H9 (cell line): ENCODE measurements around the gene PDE5A. TPM values are rescaled to one million over a fixed set of nuclear protein-coding genes. Genes with fewer than 3 reads are reported as not detected.

Source experiments
- DNase-seq: peaks from one replicate; pipeline ENCODE4 v3.0.0-alpha.2; 2017
- H2AFZ ChIP-seq: one replicate; pipeline ENCODE4 v1.6.1; 2013; ENCODE audit warnings: mild to moderate bottlenecking, low read length, control low read depth, moderate library complexity
- H2AK5ac ChIP-seq: 2 replicates; pipeline ENCODE4 v1.6.1; 2013; ENCODE audit warnings: low read length, control low read depth, mixed read lengths; ENCODE audit not compliant: insufficient read length
- H2BK120ac ChIP-seq: one replicate; pipeline ENCODE4 v1.6.1; 2013; ENCODE audit warnings: low read depth, mild to moderate bottlenecking, low read length, control low read depth, inconsistent platforms; ENCODE audit not compliant: poor library complexity, severe bottlenecking
- H2BK12ac ChIP-seq: 2 replicates; pipeline ENCODE4 v1.6.1; 2013; ENCODE audit warnings: low read length, control low read depth, mixed read lengths, low read depth; ENCODE audit not compliant: insufficient read length
- H2BK15ac ChIP-seq: 2 replicates; pipeline ENCODE4 v1.6.1; 2013; ENCODE audit warnings: low read depth, low read length, control low read depth
- H2BK20ac ChIP-seq: one replicate; pipeline ENCODE4 v1.6.1; 2013; ENCODE audit warnings: low read depth, mild to moderate bottlenecking, low read length, control low read depth, inconsistent platforms; ENCODE audit not compliant: poor library complexity, severe bottlenecking
- H2BK5ac ChIP-seq: 2 replicates; pipeline ENCODE4 v1.6.1; 2013; ENCODE audit warnings: low read length, control low read depth, mixed read lengths; ENCODE audit not compliant: insufficient read length
- H3K14ac ChIP-seq: 2 replicates; pipeline ENCODE4 v1.6.1; 2013; ENCODE audit warnings: low read length, control low read depth; ENCODE audit not compliant: insufficient read depth
- H3K18ac ChIP-seq: 2 replicates; pipeline ENCODE4 v1.6.1; 2013; ENCODE audit warnings: low read depth, mild to moderate bottlenecking, mixed read lengths, low read length, control low read depth; ENCODE audit not compliant: insufficient read length
- H3K23ac ChIP-seq: 2 replicates; pipeline ENCODE4 v1.6.1; 2013; ENCODE audit warnings: low read length, control low read depth, mixed read lengths, low read depth; ENCODE audit not compliant: insufficient read length
- H3K23me2 ChIP-seq: 2 replicates; pipeline ENCODE4 v1.6.1; 2013; ENCODE audit warnings: low read depth, mild to moderate bottlenecking, mixed read lengths, low read length, control low read depth; ENCODE audit not compliant: insufficient read length, poor library complexity, severe bottlenecking
- H3K27ac ChIP-seq: 2 replicates; pipeline ENCODE4 v1.5.1; 2013; ENCODE audit warnings: low read length, control low read depth, mixed read lengths, low read depth; ENCODE audit not compliant: insufficient read length
- H3K27me3 ChIP-seq: 2 replicates; pipeline ENCODE4 v1.6.1; 2013; ENCODE audit warnings: low read length, control low read depth, inconsistent platforms; ENCODE audit not compliant: insufficient read depth
- H3K4ac ChIP-seq: 2 replicates; pipeline ENCODE4 v1.6.1; 2013; ENCODE audit warnings: low read depth, mild to moderate bottlenecking, control low read depth, inconsistent platforms, low read length, moderate library complexity
- H3K4me1 ChIP-seq: 2 replicates; pipeline ENCODE4 v1.6.1; 2013; ENCODE audit warnings: low read length, control low read depth, inconsistent platforms; ENCODE audit not compliant: insufficient read depth
- H3K4me2 ChIP-seq: 2 replicates; pipeline ENCODE4 v1.6.1; 2013; ENCODE audit warnings: low read length, control low read depth, mixed read lengths; ENCODE audit not compliant: insufficient read length, insufficient read depth
- H3K56ac ChIP-seq: 2 replicates; pipeline ENCODE4 v1.6.1; 2013; ENCODE audit warnings: low read depth, mild to moderate bottlenecking, mixed read lengths, low read length, control low read depth; ENCODE audit not compliant: insufficient read length
- H3K79me1 ChIP-seq: 2 replicates; pipeline ENCODE4 v1.6.1; 2013; ENCODE audit warnings: low read depth, mild to moderate bottlenecking, moderate library complexity, low read length, control low read depth, inconsistent platforms; ENCODE audit not compliant: insufficient read depth, poor library complexity, severe bottlenecking
- H3K79me2 ChIP-seq: 2 replicates; pipeline ENCODE4 v1.6.1; 2013; ENCODE audit warnings: low read length, control low read depth, inconsistent platforms; ENCODE audit not compliant: insufficient read depth
- H3K9ac ChIP-seq: 2 replicates; pipeline ENCODE4 v1.6.1; 2013; ENCODE audit warnings: low read length, control low read depth, mixed read lengths; ENCODE audit not compliant: insufficient read length; ENCODE audit errors: extremely low read depth
- H3K9me3 ChIP-seq: one replicate; pipeline ENCODE4 v1.6.1; 2013; ENCODE audit warnings: low read depth, low read length, inconsistent platforms; ENCODE audit not compliant: control insufficient read depth
- H3T11ph ChIP-seq: one replicate; pipeline ENCODE4 v1.6.1; 2013; ENCODE audit warnings: mild to moderate bottlenecking, low read length, control low read depth, inconsistent platforms
- H4K20me1 ChIP-seq: one replicate; pipeline ENCODE4 v1.6.1; 2013; ENCODE audit not compliant: control insufficient read depth, insufficient read length, insufficient read depth
- H4K5ac ChIP-seq: 2 replicates; pipeline ENCODE4 v1.6.1; 2013; ENCODE audit warnings: low read depth, mild to moderate bottlenecking, mixed read lengths, low read length, control low read depth; ENCODE audit not compliant: insufficient read length
- H4K8ac ChIP-seq: replicated peaks from 2 replicates; pipeline ENCODE4 v1.6.1; 2013; ENCODE audit warnings: low read length, control low read depth, mixed read lengths, low read depth; ENCODE audit not compliant: insufficient read length
- H4K91ac ChIP-seq: 2 replicates; pipeline ENCODE4 v1.6.1; 2013; ENCODE audit warnings: low read depth, mild to moderate bottlenecking, moderate library complexity, mixed read lengths, low read length, control low read depth; ENCODE audit not compliant: insufficient read length
- H3K27ac Mint-ChIP-seq, 3 experiments: 2 replicates in 2 of 3; 3 replicates in 1 of 3; pipeline ENCODE4 v1.8.0; 2020 to 2021; ENCODE audit warnings: mixed read lengths in 3 of 3, mild to moderate bottlenecking in 1 of 3, moderate library complexity in 1 of 3
- H3K27me3 Mint-ChIP-seq: 2 replicates; pipeline ENCODE4 v1.8.0; 2021; ENCODE audit warnings: low read depth, mild to moderate bottlenecking, moderate library complexity, mixed read lengths
- H3K36me3 Mint-ChIP-seq, 3 experiments: 2 replicates in 2 of 3; 3 replicates in 1 of 3; pipeline ENCODE4 v1.8.0; 2020 to 2021; ENCODE audit warnings: low read depth in 3 of 3, mixed read lengths in 3 of 3; ENCODE audit not compliant: insufficient read depth in 1 of 3
- H3K4me1 Mint-ChIP-seq, 2 experiments: 2 replicates each; pipeline ENCODE4 v1.8.0; 2020; ENCODE audit warnings: mixed read lengths in 2 of 2
- H3K4me3 Mint-ChIP-seq, 2 experiments: 2 replicates in 1 of 2; 3 replicates in 1 of 2; pipeline ENCODE4 v1.8.0; 2020 to 2021; ENCODE audit warnings: mild to moderate bottlenecking in 2 of 2, mixed read lengths in 2 of 2, moderate library complexity in 1 of 2
- H3K9me3 Mint-ChIP-seq, 2 experiments: 2 replicates in 1 of 2; 3 replicates in 1 of 2; pipeline ENCODE4 v1.8.0; 2020; ENCODE audit warnings: mild to moderate bottlenecking in 2 of 2, mixed read lengths in 2 of 2, moderate library complexity in 1 of 2
- WGBS: extraction: QIAGEN DNeasy Blood & Tissue Kit; methylation state at CpG from one replicate; pipeline ENCODE4 v1.1.7; 2013; ENCODE audit warnings: missing lambda C conversion rate, low lambda C conversion rate, mixed read lengths; ENCODE audit not compliant: insufficient read length; ENCODE audit errors: extremely low coverage; 5-methylcytosine and 5-hydroxymethylcytosine counted together
- total RNA-seq: library from RNA; stranded (reverse); gene quantifications from 2 replicates; pipeline ENCODE4 v1.2.1, GENCODE V29; 2021
- TF ChIP-seq, protein P1 (sequence below): fragments of 200-600 bp; sonication (generic); conservative IDR thresholded peaks from 3 replicates; pipeline ENCODE4 v1.8.0; 2021; ENCODE audit warnings: antibody characterized with exemption, mild to moderate bottlenecking

Gene PDE5A
- total RNA-seq, 1 experiment from 2014 or later, result 15.7 TPM

GRCh38 chr4:119626943-119627266, 1.7 kb downstream of the PDE5A start:
- H2BK5ac ChIP-seq, result no peak overlapping the region
- no peak overlapping the region for H3K4ac ChIP-seq
- H3K9ac ChIP-seq, result peak overlapping the region; percentile 60
- Mint-ChIP-seq H3K9me3 (no peaks in the 10 kb centered on the region), H3K36me3 (no peaks in the 10 kb centered on the region; a peak in 1 of 7 replicates), H3K27ac (peak overlapping the region in 1 of 3 experiments; percentile 65; a peak in 3 of 7 replicates), H3K4me1 (peaks cover 9 to 19% of the 10 kb centered on the region in 2 experiments), H3K27me3 (peaks cover 2% of the 10 kb centered on the region; the same call in 1 of the 2 replicates), H3K4me3 (peak overlapping the region; percentile 86)
- H4K91ac ChIP-seq, result no peak overlapping the region
- H3K56ac ChIP-seq, result no peak overlapping the region
- no peak overlapping the region for H2BK120ac ChIP-seq
- no peak overlapping the region for H3K14ac ChIP-seq
- no peak overlapping the region for H3K27ac ChIP-seq
- peaks cover 10% of the 10 kb centered on the region for H3K23me2 ChIP-seq
- no peak overlapping the region for H2BK12ac ChIP-seq
- H3K23ac ChIP-seq, result no peak overlapping the region
- no peak overlapping the region for H2BK15ac ChIP-seq
- H3K4me2 ChIP-seq, result peak overlapping the region; percentile 79
- H3T11ph ChIP-seq, result no peak overlapping the region
- no peaks in the 10 kb centered on the region for H3K79me1 ChIP-seq
- H3K4me1 ChIP-seq, result no peaks in the 10 kb centered on the region; the same call in 1 of the 2 replicates
- H3K27me3 ChIP-seq, result no peaks in the 10 kb centered on the region
- no peak overlapping the region for H4K5ac ChIP-seq
- H2AK5ac ChIP-seq, result no peak overlapping the region
- no peak overlapping the region for H2BK20ac ChIP-seq
- no CpG with 5 or more reads among the region's 18 CpGs for WGBS
- H3K79me2 ChIP-seq, result no peaks in the 10 kb centered on the region
- no peak for DNase-seq
- no peak overlapping the region for H2AFZ ChIP-seq
- H3K18ac ChIP-seq, result no peak overlapping the region
- TF ChIP-seq, protein P1, sequence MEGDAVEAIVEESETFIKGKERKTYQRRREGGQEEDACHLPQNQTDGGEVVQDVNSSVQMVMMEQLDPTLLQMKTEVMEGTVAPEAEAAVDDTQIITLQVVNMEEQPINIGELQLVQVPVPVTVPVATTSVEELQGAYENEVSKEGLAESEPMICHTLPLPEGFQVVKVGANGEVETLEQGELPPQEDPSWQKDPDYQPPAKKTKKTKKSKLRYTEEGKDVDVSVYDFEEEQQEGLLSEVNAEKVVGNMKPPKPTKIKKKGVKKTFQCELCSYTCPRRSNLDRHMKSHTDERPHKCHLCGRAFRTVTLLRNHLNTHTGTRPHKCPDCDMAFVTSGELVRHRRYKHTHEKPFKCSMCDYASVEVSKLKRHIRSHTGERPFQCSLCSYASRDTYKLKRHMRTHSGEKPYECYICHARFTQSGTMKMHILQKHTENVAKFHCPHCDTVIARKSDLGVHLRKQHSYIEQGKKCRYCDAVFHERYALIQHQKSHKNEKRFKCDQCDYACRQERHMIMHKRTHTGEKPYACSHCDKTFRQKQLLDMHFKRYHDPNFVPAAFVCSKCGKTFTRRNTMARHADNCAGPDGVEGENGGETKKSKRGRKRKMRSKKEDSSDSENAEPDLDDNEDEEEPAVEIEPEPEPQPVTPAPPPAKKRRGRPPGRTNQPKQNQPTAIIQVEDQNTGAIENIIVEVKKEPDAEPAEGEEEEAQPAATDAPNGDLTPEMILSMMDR, result no peak
- H4K8ac ChIP-seq, result no peak overlapping the region
- no peaks in the 10 kb centered on the region for H3K9me3 ChIP-seq
- no peaks in the 10 kb centered on the region for H4K20me1 ChIP-seq
